ENCODE results near the gene CD6.

CD6 gene

GRCh38 chr11:61007956-61008896 lies 36.7 kb downstream of the CD6 start:
- FAIRE-seq (no peak), DNase-seq (ENCODE audit: insufficient read length, low spot score) (no peak)

DNA sequence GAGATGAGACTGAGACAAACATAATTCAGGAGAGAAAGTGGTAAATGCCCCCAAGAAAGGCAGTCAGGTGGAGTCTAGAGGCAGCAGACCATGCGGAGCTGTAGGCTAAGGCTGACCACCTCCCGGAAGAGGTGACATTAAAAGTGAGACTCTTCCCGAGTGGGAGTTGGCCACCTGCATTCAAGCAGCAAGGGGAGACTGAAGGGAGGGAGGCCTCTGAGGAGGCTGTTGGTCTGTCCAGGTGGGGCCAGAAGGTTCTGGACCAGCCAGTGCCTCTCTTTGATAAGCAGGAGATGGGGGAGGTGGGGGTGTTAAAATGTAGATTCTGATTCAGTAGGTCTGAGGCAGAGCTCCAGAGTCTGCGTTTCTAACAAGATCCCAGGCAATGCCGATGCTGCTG lies 37.5 kb downstream of the CD6 start:
- no peak for FAIRE-seq

GRCh38 chr11:61009392-61010275 lies 38.2 kb downstream of the CD6 start:
- FAIRE-seq (no peak), DNase-seq (ENCODE audit: insufficient read length, low spot score) (no peak)

More for the DNA sequence above, 37.5 kb downstream of the CD6 start:
- no peak for DNase-seq (ENCODE audit: insufficient read length, low spot score)

GRCh38 chr11:61010466-61011228 lies 39.2 kb downstream of the CD6 start:
- DNase-seq (ENCODE audit: insufficient read length, low spot score) (no peak), FAIRE-seq (no peak)

- FAIRE-seq (no peak), DNase-seq (ENCODE audit: insufficient read length, low spot score) (no peak)
Measured at GRCh38 chr11:61011229-61011870, 39.9 kb downstream of the CD6 start.

GRCh38 chr11:61011950-61012736 lies 40.7 kb downstream of the CD6 start:
- FAIRE-seq (no peak), DNase-seq (ENCODE audit: insufficient read length, low spot score) (no peak)

- DNase-seq (ENCODE audit: insufficient read length, low spot score): no peak
- no peak for FAIRE-seq
Measured at GRCh38 chr11:61012737-61013215, 41.3 kb downstream of the CD6 start.

GRCh38 chr11:61018059-61018458 lies 46.6 kb downstream of the CD6 start:
- no peak for DNase-seq (ENCODE audit: insufficient read length, low spot score)
- FAIRE-seq: no peak

DNA sequence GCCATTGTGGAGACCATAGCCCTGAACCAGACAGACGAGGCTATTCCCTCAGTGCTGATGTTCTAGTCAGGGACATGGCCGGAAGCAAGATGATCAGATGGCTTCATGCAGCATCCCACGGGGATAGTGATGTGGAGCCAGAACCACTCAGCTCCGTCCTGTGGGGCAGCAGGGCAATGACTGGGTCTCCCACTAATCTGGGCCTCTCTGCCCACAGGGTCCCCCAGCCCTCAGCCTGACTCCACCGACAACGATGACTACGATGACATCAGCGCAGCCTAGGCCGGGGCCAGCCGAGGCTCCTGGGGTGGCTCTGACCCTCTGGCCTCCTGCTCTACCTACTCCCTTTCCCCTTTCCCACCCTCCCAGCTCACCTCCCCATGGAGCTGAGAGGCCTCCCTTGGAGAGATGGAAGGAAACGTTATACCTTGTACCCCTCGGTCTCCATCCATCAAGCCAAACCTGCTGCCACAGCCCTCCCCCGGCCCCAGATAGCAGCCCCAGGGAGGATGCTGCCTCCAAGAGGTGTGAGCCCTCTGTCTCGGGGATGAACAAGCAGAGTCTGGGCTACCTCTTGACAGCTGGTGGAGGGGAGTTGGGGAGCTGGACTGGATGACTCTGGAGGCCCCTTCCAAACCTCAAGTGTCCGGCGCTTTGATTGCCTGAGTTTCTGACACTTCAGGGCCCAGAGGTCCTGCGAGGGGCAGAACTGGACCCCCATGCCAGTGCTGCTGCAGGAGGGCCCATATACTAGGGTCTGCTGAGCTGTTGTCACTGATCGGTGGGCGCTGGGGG lies 47.8 kb downstream of the CD6 start:
- FAIRE-seq (no peak), DNase-seq (ENCODE audit: insufficient read length, low spot score) (no peak)

- no peak for DNase-seq (ENCODE audit: insufficient read length, low spot score)
- no peak for FAIRE-seq
Measured at GRCh38 chr11:61019832-61020405, 48.4 kb downstream of the CD6 start.

DNA sequence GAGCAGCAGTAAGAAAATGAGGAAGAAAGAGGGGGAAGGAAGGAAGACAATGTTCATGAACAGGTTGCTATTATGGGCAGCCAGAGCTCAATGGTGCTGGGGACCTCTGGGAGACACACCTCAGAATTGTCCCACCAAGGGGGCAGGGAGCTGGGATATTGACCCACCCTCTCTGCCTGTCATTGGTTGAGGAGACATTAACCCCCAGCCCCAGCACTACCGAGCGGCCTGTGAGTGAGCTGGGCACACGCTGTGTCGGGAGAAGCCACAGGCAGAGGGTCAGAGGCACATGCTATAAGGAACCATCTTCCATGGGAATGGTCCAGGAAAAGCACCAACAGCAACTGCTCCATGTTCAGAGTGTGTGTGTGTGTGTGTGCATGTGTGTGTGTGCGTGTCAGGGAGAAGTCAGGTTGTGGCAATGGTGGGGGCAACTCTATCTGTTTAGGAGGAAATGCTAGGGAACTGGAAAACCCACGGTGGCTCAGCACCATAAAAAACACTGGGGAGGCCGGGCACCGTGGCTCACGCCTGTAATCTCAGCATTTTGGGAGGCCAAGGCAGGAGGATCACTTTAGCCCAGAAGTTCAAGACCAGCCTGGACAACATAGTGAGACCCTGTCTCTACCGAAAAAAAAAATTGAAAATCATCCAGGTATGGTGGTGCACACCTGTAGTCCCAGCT lies 49.2 kb downstream of the CD6 start:
- DNase-seq (ENCODE audit: insufficient read length, low spot score): no peak
- FAIRE-seq: no peak

DNA sequence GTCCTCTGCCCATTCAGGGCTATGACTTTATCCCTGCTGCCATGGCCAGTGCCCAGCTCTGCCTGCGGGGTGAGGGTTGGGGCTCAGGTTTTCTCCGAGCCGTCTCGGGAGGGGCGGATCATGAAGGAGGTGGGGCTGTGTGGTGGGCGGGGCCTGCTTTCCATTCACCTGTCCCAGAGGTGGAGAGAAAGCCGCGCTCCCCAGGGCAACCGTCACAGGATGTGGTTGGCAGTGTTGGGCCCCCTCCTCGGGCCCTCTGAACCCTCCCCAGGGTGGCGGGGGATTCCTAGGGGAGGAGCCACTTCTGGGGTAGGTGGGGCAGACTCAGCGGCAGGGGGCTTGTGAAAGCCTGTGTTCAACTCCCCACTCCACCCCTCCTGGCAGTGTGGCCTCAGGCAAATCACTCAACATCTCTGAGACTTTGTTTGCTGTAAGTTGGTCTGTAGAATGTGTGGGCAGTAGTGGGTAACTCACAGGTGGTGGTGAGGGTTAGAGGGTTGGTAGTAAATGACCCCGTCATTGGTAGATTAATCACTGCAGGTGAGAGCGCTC lies 50.3 kb downstream of the CD6 start:
- no peak for DNase-seq (ENCODE audit: insufficient read length, low spot score)
- no peak for FAIRE-seq

- DNase-seq (ENCODE audit: insufficient read length, low spot score): no peak
- no peak for FAIRE-seq
Measured at GRCh38 chr11:61022311-61023085, 51.0 kb downstream of the CD6 start.

DNA sequence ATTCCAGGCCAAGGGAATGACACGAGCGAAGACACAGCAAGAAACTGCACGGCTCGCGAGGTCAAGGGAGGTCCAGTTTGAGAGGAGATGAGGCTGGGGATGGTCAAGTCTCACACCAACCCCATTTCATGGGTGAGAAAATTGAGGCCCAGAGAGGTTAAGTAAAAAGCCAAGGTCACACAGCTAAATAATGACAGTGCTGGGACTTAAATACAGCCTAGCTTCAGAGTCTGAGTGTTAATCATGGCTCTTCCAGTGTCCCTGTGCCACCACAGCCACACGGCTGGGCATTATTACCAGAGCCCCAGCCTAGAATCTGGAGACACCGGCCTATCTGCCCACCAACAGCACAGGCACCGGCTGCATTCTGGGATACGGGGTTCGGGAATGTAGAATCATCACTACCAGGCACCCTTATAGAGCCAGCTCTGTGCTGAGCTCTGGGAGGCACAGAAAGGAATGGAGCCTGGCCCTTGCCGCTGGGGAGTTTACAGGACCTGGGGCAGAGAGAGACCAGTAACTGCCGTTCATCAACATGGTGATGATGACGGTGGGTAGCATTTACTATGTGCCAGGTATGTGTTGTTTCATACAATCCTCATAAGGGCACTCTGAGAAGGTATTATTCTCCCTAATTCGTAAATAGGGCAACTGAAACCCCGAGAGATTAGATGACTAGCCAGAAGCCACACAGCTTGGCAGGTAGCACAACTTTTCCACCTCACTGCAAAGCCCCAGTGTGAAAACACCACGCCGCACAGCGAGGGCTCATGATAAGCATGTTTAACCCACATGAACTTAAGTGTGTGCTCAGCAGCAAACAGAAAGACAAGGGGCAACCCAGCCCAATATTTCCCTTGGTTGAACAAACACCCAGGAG lies 51.8 kb downstream of the CD6 start:
- DNase-seq (ENCODE audit: insufficient read length, low spot score): no peak
- no peak for FAIRE-seq

DNA sequence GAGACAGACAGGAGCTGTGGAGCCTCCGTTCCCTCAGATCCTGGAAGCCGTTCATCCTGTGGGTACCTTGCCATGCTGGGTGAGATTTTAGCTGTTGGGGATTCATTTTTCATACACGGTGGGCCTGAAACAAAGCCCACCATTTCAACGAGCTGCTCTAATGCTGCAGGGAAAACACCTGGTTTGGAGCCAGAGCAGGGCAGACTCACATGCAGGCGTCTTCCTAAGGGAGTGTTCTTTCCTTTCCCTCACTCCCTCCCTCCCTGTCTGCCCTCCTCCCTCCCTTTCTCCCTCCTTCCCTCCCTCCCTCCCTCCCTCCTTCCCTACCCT lies 52.5 kb downstream of the CD6 start:
- DNase-seq (ENCODE audit: insufficient read length, low spot score): no peak
- FAIRE-seq: no peak

All from HTR-8/SVneo (cell line).